Neural cell (in vitro differentiated cells): ENCODE results near the gene C1orf105.

Experiments used
- EP300 ChIP-seq: fragments of 450-650 bp; conservative IDR thresholded peaks from 2 replicates; pipeline ENCODE4 v1.6.1; 2014; ENCODE audit warnings: antibody characterized with exemption, mild to moderate bottlenecking, moderate library complexity; ENCODE audit not compliant: poor library complexity, severe bottlenecking
- EZH2 ChIP-seq: fragments of 200-600, 300-800 bp; shearing (Covaris generic), sonication (generic); IDR thresholded peaks from 2 replicates; pipeline ENCODE4 v1.6.1; 2014; ENCODE audit warnings: antibody characterized with exemption, low read length, borderline replicate concordance, mild to moderate bottlenecking; ENCODE audit not compliant: insufficient read depth, poor library complexity, severe bottlenecking
- MXI1 ChIP-seq: fragments of 450-650 bp; conservative IDR thresholded peaks from 2 replicates; pipeline ENCODE4 v1.6.1; 2014; ENCODE audit warnings: antibody characterized with exemption, mild to moderate bottlenecking; ENCODE audit not compliant: poor library complexity, severe bottlenecking
- POLR2AphosphoS5 ChIP-seq: IDR thresholded peaks from 2 replicates; pipeline ENCODE4 v1.6.1; 2012
- RAD21 ChIP-seq: fragments of 450-650 bp; conservative IDR thresholded peaks from 2 replicates; pipeline ENCODE4 v1.6.1; 2014; ENCODE audit warnings: antibody characterized with exemption, mild to moderate bottlenecking, moderate library complexity
- SMC3 ChIP-seq: fragments of 450-650 bp; conservative IDR thresholded peaks from 2 replicates; pipeline ENCODE4 v1.6.1; 2014; ENCODE audit warnings: antibody characterized with exemption, mild to moderate bottlenecking, moderate library complexity; ENCODE audit not compliant: poor library complexity
- TAF1 ChIP-seq: IDR thresholded peaks from 2 replicates; pipeline ENCODE4 v1.6.1; 2012; ENCODE audit warnings: low read depth
- TF ChIP-seq, protein P1 (sequence below): fragments of 450-650 bp; IDR thresholded peaks from 2 replicates; pipeline ENCODE4 v1.5.1; 2014; ENCODE audit warnings: antibody characterized with exemption, mild to moderate bottlenecking, moderate library complexity; ENCODE audit not compliant: poor library complexity, severe bottlenecking

DNA sequence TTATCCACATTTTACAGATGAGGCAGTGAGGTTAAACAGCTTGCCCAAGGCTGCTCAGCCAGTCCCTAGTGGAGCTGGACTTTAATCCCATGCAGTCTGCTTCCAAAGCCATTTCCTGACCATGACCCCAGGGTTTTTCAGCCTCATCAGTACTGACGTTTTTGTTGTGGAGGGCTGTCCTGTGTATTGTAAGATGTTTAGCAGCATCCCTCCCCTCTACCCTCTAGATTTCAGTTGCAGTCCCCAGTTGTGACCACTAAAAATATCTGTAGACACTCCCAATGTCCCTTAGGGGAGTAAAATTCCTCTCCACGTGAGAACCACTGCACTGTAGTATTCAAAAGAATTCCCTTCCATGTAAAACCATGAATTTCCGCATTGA lies 30.2 kb upstream of the C1orf105 start:
- TF ChIP-seq RAD21, result no peak
- TF ChIP-seq, protein P1, sequence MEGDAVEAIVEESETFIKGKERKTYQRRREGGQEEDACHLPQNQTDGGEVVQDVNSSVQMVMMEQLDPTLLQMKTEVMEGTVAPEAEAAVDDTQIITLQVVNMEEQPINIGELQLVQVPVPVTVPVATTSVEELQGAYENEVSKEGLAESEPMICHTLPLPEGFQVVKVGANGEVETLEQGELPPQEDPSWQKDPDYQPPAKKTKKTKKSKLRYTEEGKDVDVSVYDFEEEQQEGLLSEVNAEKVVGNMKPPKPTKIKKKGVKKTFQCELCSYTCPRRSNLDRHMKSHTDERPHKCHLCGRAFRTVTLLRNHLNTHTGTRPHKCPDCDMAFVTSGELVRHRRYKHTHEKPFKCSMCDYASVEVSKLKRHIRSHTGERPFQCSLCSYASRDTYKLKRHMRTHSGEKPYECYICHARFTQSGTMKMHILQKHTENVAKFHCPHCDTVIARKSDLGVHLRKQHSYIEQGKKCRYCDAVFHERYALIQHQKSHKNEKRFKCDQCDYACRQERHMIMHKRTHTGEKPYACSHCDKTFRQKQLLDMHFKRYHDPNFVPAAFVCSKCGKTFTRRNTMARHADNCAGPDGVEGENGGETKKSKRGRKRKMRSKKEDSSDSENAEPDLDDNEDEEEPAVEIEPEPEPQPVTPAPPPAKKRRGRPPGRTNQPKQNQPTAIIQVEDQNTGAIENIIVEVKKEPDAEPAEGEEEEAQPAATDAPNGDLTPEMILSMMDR, result no peak
- TF ChIP-seq EP300, result no peak
- no peak for TF ChIP-seq POLR2AphosphoS5
- no peak for TF ChIP-seq MXI1
- no peak for TF ChIP-seq SMC3
- TF ChIP-seq EZH2, result no peak
- TF ChIP-seq TAF1, result no peak
